Osteocyte (in vitro differentiated cells): ENCODE data around the gene NTMT2. TPM values are rescaled to one million over a fixed set of nuclear protein-coding genes. Genes with fewer than 3 reads are reported as not detected.

Experiments
- DNase-seq: peaks from one replicate; pipeline ENCODE4 v3.0.0; 2021; ENCODE audit warnings: mixed read lengths; ENCODE audit not compliant: unreplicated experiment; ENCODE audit errors: extremely low spot score
- H3K27ac Mint-ChIP-seq: one replicate; pipeline ENCODE4 v1.8.0; 2021; ENCODE audit warnings: mild to moderate bottlenecking, mixed read lengths; ENCODE audit not compliant: unreplicated experiment
- H3K27me3 Mint-ChIP-seq: one replicate; pipeline ENCODE4 v1.8.0; 2021; ENCODE audit warnings: mixed read lengths; ENCODE audit not compliant: unreplicated experiment
- H3K36me3 Mint-ChIP-seq: one replicate; pipeline ENCODE4 v1.8.0; 2021; ENCODE audit warnings: mixed read lengths; ENCODE audit not compliant: unreplicated experiment
- H3K4me1 Mint-ChIP-seq: one replicate; pipeline ENCODE4 v1.8.0; 2021; ENCODE audit warnings: mixed read lengths; ENCODE audit not compliant: unreplicated experiment
- H3K4me3 Mint-ChIP-seq: one replicate; pipeline ENCODE4 v1.8.0; 2021; ENCODE audit warnings: mild to moderate bottlenecking, moderate library complexity, mixed read lengths; ENCODE audit not compliant: unreplicated experiment
- H3K9me3 Mint-ChIP-seq: one replicate; pipeline ENCODE4 v1.8.0; 2021; ENCODE audit warnings: mixed read lengths; ENCODE audit not compliant: unreplicated experiment
- total RNA-seq: library from RNA; stranded (reverse); gene quantifications from 2 replicates; pipeline ENCODE4 v1.2.1, GENCODE V29; 2021
- TF ChIP-seq, protein P1 (sequence below): fragments of 200-600 bp; sonication (generic); IDR thresholded peaks from 2 replicates; pipeline ENCODE4 v1.5.0; 2021; ENCODE audit warnings: antibody characterized with exemption, mild to moderate bottlenecking, moderate library complexity

The NTMT2 gene
- total RNA-seq, 1 donor from 2014 or later: not detected

DNA sequence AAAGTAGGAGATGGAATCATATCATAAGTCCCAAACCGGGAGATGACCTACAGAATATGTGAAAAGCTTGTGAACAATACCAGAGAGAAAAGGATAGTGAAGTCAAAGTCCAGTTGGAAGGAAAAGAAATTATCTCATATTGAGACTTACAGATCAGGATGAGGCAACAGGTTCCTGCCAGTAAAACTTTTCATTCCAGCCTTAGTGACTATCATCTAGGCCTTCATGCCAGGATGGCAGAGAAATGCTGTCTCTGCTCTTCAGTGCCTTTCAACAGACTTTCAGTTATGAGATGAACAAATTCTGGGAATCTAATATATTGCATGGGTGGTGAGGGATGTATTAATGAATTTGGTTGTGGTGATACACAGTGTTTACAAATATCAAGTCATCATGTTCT is 52.3 kb downstream of the NTMT2 start:
- Mint-ChIP-seq H3K27ac (no peak overlapping the region), H3K9me3 (peaks cover 13% of the 10 kb centered on the region), H3K4me1 (peaks cover 12% of the 10 kb centered on the region), H3K36me3 (peaks cover 2% of the 10 kb centered on the region), H3K4me3 (no peak overlapping the region), H3K27me3 (peaks cover 2% of the 10 kb centered on the region)
- no peak for DNase-seq
- TF ChIP-seq, protein P1, sequence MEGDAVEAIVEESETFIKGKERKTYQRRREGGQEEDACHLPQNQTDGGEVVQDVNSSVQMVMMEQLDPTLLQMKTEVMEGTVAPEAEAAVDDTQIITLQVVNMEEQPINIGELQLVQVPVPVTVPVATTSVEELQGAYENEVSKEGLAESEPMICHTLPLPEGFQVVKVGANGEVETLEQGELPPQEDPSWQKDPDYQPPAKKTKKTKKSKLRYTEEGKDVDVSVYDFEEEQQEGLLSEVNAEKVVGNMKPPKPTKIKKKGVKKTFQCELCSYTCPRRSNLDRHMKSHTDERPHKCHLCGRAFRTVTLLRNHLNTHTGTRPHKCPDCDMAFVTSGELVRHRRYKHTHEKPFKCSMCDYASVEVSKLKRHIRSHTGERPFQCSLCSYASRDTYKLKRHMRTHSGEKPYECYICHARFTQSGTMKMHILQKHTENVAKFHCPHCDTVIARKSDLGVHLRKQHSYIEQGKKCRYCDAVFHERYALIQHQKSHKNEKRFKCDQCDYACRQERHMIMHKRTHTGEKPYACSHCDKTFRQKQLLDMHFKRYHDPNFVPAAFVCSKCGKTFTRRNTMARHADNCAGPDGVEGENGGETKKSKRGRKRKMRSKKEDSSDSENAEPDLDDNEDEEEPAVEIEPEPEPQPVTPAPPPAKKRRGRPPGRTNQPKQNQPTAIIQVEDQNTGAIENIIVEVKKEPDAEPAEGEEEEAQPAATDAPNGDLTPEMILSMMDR: no peak

DNA sequence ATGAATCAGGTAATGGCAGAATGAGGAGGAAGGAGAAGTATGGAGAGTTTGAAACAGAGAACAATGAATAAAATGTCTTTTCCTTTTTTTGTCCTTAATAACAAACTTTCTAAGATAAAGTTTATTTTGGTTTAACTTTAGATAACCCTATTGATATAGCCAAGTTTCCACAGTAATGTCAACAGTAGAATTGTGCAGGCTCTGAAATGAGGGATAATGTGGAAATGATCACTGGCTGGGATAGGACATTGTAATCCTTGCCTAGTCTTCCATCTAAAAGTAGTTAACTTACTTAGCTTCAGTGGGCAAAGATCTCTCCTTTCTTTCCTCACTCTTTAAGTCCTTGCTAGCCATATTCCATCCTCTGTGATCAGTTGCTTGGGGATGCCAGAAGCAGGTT is 52.8 kb downstream of the NTMT2 start:
- H3K9me3 Mint-ChIP-seq: peaks cover 9% of the 10 kb centered on the region

DNA sequence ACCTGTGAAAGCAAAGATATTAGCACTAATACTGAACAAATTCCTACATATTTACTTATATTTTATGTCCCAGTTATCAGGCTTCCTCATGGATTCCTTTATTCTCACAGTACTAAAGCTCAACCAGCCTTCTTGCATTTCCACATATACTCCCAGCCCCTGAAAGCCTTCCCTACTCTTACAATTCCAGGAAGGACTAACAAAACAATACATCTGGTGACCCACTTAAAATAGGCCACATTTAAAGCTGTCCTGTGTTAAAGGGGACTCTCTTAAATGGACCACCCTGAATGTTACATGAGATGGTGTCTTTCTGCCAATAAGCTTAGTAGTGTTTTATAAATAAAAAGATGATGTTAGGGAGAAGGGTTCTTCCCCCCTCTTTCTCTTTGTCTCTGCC is 54.4 kb downstream of the NTMT2 start:
- Mint-ChIP-seq H3K27ac (no peak overlapping the region), H3K4me1 (peaks cover 27% of the 10 kb centered on the region), H3K27me3 (no peaks in the 10 kb centered on the region)

More for the DNA sequence above, 52.8 kb downstream of the NTMT2 start:
- peaks cover under 1% of the 10 kb centered on the region for H3K36me3 Mint-ChIP-seq
- H3K4me3 Mint-ChIP-seq: no peak overlapping the region
- H3K27ac Mint-ChIP-seq: no peak overlapping the region
- peaks cover 13% of the 10 kb centered on the region for H3K4me1 Mint-ChIP-seq
- TF ChIP-seq, protein P1: no peak
- H3K27me3 Mint-ChIP-seq: peaks cover under 1% of the 10 kb centered on the region
- no peak for DNase-seq

DNA sequence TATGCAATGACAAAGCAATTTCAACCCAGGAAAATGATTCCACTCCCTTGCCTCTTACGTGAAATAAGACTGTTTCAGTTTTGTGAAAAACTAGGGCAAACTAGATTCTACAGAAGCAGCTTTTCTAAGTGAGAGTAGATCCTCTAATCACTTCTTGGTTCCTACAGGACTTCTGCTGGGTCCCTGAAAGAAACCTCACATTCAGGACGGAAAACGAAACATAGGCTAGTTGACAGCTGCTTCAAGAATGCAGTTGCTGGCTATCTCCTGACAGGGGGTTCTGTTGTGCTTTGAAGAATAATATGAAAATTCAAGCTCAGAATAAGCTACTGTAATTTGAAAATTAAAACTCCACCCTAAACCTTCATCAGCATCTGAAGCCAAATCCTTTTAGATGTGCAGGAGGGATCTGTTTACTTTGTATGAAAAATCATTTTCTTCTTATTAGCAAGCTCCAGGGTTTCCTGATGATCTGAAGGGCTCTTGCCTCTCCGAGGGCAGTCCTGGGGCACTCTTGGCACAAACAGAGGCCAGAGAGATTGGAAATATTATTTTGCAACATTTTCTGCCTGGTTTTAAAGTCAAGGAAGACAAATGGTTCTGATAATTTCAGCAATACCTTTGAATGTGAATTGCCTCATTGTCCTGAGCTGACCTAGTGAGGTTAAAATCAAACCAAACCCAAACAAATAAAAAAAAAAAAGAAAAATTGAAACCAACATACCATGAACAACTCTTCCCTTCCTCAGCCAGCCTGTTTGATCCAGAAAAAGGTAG is 55.0 kb downstream of the NTMT2 start:
- peaks cover 29% of the 10 kb centered on the region for H3K4me1 Mint-ChIP-seq
- TF ChIP-seq, protein P1: peak; percentile 45
- H3K27ac Mint-ChIP-seq: peak overlapping the region; percentile 12
- H3K36me3 Mint-ChIP-seq: no peaks in the 10 kb centered on the region
- DNase-seq: no peak
- no peak overlapping the region for H3K4me3 Mint-ChIP-seq
- no peaks in the 10 kb centered on the region for H3K27me3 Mint-ChIP-seq
- peaks cover 7% of the 10 kb centered on the region for H3K9me3 Mint-ChIP-seq

More for the DNA sequence above, 54.4 kb downstream of the NTMT2 start:
- H3K4me3 Mint-ChIP-seq: no peak overlapping the region
- peaks cover 7% of the 10 kb centered on the region for H3K9me3 Mint-ChIP-seq
- no peak for DNase-seq
- no peaks in the 10 kb centered on the region for H3K36me3 Mint-ChIP-seq
- TF ChIP-seq, protein P1: no peak

DNA sequence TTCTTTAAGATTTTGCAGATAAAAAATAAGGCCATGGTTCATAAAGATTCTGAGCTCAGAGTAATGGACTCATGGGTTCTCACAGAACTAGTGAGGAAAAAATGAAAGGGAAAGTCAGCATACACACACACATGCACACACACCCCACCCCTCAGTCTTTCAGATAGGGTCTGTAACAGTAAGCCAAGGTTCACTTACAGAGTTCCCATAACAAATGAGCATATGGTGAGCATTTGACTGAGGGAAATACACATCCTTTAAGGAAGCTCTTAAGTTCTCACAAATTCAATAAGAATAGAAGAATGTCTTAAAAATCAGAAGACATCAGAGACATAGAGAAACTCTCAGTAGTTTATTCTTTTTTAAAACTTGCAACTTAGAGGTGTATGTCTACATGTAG is 57.9 kb downstream of the NTMT2 start:
- no peak overlapping the region for H3K4me3 Mint-ChIP-seq
- peaks cover 7% of the 10 kb centered on the region for H3K9me3 Mint-ChIP-seq
- H3K27me3 Mint-ChIP-seq: no peaks in the 10 kb centered on the region
- H3K27ac Mint-ChIP-seq: no peak overlapping the region
- H3K36me3 Mint-ChIP-seq: no peaks in the 10 kb centered on the region
- peaks cover 29% of the 10 kb centered on the region for H3K4me1 Mint-ChIP-seq
- DNase-seq: no peak
- TF ChIP-seq, protein P1: no peak
